HG03521 (cell line): ENCODE results near the gene SYTL2.
A peak's percentile ranks its signal among the peaks of the same experiment; 100 is the strongest.

Experiments
- ATAC-seq: cut with Tn5 transposase; IDR thresholded peaks from one replicate; pipeline ENCODE4 v1.9.1; 2021; ENCODE audit warnings: mild to moderate bottlenecking, moderate library complexity; ENCODE audit not compliant: unreplicated experiment

SYTL2 gene

GRCh38 chr11:85740481-85741400, 70.2 kb downstream of the SYTL2 start:
- ATAC-seq, result no peak

GRCh38 chr11:85737738-85738137, 73.2 kb downstream of the SYTL2 start:
- no peak for ATAC-seq

DNA sequence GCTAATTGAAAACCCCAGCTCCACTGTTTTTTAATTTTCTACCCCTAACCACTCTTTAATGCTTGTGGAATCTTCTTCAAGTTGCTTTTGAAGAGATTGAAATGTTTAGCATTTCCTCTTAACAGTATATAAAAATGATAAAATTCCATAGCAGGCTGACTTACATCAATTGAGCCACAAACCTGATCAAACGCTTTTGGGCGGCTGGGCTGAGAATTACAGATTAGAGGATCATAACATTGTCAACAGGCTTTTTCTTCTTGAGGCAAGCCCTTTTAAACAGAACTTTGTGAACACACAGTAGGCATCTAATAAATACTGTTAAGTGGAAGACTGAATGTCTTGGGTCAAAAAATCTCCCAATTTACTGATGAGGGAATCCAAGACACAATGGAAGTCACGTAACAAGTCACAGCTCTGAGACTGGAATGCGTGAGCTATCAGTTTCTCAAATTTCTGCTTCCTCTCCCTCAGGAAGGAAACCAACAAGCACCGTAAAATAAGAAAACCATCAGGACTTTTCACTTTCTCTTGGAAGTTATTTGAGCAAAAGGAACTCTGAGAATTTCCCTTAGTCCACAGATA, 75.0 kb downstream of the SYTL2 start:
- ATAC-seq, result no peak

GRCh38 chr11:85732965-85733364, 78.0 kb downstream of the SYTL2 start:
- ATAC-seq, result no peak

- no peak for ATAC-seq
Measured at GRCh38 chr11:85726381-85726780, 84.6 kb downstream of the SYTL2 start.

- ATAC-seq, result no peak
Measured at GRCh38 chr11:85725510-85726258, 85.3 kb downstream of the SYTL2 start.

DNA sequence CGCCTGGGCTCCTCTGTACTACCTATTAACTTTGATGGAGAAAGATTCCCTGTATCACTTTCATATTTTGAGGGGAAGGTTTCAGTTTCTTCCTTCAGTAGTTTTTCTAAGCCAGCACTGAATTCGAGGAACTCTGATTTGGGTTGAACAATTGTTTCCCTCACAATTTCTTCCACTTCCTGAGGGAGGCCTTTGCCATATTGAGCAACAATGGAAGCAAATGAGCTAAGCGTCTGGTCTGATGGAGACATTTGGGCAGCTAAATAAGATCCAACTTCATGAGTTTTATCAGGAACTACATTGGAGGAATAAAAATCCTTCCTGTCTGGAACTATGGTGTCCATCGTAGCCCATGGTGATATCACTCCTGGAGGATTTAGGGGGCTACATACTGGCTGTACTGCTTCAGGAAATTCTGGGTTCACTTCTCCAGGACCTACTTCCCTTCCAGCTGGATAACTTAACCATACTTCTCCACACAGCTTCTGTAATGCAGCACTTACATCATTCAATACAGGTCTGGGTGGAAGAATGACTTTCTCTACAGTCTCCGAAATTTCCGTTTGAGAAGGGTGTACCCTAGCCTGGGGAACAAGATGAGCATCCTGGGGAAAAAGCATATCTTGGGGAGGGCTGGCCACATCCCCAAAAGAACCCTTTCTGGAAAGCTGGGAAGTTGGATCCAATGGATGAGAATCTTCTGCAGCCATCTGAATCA, 86.0 kb downstream of the SYTL2 start:
- ATAC-seq, result no peak

DNA sequence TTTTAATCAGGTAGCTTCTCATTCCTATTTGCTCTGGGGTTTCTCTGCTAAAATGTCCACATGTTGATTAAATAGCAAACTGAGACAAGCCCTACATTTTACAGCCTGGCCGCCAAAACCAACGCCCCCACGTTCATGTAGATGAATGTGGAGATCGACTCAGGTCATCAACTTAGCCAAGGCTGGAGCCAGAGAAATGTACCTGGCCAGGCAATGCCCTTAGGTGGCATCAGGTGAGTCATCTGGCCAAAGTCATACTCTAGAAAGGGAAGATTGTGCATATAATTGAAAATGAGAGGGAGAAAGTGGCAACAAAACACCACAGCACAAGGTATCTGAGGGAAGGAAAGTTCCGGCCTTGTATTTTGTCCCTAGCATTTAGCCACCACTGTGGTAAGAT, 87.9 kb downstream of the SYTL2 start:
- ATAC-seq, result no peak

- ATAC-seq, result no peak
Measured at GRCh38 chr11:85721191-85721590, 89.8 kb downstream of the SYTL2 start.

DNA sequence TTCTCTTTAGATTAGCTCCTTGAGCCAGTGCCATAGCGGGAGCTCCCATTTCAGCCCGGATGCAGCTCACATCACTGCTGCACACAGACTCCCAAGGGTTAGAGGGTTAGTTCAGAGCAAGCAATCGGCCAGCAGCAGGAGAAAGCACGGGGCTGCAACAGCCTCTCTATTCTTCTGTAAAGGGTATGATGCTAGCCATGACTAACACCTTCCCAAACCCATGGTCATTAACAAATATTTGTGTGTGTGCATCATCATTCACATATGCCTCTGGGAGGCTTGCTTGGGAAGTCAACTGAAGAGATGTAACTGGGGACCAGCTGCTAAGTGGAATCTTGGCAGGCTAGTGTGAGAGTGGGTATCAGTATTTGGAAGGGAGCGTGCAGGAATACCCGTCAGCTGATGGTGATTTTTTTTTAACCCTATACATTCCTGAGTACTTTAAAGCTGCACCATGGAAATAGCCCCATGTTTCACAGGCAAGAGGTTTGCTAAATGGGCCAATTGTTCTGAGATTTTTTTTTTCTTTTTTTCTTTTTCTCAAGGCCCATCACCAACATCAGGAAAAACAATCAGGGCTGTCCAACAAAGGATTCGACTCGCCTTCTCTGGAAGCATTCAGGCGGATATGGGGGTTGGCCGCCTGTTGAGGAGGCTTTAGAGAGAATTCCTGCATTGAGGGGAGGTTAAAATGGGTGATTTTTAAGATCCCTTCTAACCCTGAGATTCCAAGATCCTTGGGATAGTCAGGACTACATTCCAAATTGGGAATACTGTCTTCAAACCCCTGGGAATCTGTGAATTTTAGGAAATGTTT, 91.7 kb downstream of the SYTL2 start:
- no peak for ATAC-seq

- no peak for ATAC-seq
Measured at GRCh38 chr11:85718126-85718943, 92.6 kb downstream of the SYTL2 start.

- no peak for ATAC-seq
Measured at GRCh38 chr11:85717429-85717828, 93.5 kb downstream of the SYTL2 start.

DNA sequence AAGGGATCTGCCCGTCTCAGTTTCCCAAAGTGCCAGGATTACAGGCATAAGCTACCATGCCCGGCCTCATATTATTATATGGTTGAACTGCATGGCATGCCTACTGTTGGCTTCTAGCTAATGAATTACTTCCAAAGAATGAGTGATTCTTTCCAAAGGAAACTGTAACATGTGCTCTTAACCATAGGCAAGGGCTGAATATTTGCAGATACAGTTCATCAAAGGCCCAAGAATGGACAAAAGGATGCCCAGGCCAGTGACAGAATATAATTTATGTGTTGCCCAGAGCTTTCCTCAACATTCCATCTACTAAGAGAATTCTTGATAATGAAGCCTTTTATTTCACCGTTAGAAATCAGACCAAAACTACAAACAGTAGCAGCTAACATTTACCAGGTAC, 98.0 kb downstream of the SYTL2 start:
- ATAC-seq, result no peak

DNA sequence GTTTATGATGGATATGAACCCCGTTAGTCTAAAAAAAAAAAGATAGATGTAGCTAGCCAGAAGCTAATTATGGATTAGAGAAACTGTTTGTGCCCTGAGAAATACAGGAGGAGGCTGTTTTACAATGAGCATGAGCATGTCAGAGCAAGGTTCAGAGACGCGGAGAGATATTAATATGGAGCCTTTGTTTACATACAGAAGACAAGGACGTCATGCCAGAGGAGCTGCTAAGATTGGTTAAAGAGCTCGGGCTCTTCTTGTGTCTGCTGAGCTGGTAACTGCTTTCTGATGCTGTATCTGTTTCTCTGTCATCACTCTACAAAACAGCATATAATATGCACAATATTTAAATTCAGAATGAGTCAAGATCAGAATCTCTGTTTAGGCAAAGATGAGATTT, 100.0 kb downstream of the SYTL2 start:
- no peak for ATAC-seq

DNA sequence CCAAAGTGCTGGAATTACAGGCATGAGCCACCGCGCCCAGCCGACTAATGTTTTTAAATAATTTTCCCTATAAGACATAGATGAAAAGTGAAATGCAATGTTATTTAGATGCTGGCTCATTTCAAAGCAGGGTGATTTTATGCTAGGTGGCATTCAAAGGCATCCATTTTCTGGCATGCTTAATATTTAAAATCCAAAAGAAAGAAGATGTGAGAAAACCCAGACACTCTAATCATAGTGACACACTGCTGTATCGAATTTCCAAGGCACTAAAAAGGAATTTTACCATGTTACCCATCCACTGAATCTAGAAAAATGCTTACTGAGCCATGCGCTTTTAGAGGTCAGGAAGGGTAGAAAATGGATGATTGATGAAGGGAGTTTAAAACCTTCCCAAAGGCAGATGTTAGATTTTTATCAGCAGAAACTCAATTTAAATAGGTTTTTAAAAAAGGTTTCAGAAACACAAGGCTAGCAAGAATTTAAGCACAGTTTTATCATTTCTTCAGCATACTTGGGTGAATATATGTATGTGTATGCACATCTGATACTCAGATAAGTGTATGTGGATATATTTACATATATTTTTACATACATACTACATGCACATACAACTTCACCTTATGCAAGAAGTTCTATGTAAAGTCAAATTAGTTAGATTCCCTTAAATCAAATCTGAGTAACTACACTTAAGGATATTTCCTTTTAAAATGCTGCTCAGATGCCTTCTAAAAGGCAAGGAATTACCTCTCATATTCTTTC, 100.8 kb downstream of the SYTL2 start:
- ATAC-seq, result no peak

DNA sequence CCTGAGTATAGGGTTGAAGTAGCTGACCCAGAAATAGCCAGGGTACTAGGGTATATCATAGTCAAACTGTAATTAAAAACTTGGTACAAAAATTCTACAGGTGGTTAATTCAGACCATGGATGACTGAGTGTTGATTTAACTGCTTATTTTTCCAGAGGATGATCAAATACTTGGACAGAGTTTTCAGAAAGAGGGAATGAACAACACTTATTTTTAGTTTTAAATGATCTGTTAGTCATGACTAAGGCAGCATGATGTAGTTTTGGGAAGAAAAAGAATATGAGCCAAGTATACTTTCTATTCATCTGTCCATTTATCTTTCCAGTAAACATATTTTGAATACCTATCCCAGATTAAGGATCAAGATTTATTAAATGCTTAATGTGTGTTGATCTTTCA, 105.1 kb downstream of the SYTL2 start:
- ATAC-seq, result no peak

DNA sequence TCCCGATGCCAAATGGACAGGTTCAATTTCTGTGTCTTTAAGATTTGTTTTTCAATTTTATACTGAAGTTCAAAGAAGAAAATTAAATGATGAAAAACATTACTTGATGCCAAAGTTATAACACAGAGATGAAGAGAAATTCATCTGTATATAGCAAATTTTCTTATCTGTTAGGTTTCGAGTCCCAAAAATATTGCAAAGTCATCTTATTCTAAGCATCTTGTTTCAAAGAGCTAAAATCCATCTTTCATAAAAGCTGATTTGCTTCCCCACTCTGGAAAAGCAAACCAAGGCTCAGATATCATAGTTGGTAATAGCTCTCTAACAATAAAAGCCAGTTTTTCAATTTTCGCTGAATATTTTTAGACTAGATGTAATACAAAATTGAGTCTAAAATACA, 106.0 kb downstream of the SYTL2 start:
- no peak for ATAC-seq

GRCh38 chr11:85699957-85700741, 110.8 kb downstream of the SYTL2 start:
- ATAC-seq, result peak; percentile 76
